GM18519 (cell line): ENCODE measurements around the gene SCYL2.
A peak's percentile ranks its signal among the peaks of the same experiment; 100 is the strongest.
"Not testable (repeated sequence)": the region's sequence is repeated elsewhere in the genome, so short reads cannot be mapped to it uniquely, and the experiment has no call there.

Source experiments
- ATAC-seq: cut with Tn5 transposase; IDR thresholded peaks from one replicate; pipeline ENCODE4 v1.9.1; 2021; ENCODE audit warnings: mild to moderate bottlenecking, moderate library complexity; ENCODE audit not compliant: unreplicated experiment, low FRiP score

Gene SCYL2

DNA sequence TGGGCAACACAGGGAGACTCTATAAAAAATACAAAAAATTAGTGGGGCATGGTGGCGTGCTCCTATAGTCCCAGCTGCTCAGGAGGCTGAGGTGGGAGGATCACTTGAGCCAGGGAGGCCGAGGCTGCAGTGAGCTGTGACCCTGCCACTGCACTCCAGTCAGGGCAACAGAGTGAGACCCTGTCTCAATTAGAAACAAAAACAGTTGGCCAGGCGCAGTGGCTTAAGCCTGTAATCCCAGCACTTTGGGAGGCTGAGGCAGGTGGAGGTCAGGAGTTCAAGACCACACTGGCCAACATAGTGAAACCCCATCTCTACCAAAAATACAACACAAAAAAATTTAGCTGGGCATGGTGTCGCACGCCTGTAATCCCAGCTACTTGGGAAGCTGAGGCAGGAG, 1.9 kb upstream of the SCYL2 start:
- not testable (repeated sequence) for ATAC-seq

DNA sequence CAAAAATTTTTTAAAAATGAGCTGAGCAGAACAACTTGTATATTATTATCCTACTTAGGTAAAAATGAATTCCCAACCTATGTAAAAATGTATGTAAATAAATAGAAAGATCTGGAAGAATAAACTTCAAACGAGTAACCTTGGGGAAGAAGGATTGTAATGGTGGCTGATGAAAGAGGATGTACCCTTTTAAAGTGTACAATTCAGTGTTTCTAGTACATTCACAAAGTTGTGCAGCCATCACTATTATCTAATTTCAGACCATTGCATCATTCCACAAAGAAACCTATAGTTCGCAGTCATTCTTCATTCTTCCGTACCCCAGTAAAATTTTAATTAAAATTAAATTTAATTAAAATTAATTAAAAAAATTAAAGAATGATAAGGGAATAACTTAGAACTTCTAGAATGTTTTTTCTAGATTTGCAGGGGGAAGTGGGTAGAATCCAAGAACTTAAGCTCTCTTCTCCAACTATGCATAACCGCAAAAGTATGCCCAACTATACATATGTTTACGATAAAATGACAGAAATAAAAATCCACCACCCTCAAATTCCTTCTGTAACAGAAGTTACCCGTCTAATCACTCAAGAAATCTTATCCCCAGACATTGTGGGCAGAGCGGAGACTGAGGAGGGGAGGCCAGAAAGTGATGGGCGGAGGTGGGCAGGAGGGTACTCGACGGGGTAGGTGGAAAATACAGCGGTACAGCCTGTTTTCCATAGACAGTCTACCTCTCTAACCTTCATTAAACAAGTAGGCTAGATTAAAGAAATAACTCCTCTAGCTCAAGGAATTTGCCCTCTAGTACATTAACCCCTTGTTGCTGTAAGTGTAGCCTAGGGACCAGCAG, 1.0 kb upstream of the SCYL2 start:
- ATAC-seq, result peak; percentile 9

- peak; percentile 63 for ATAC-seq
Observed at GRCh38 chr12:100266585-100266834, 467 bp upstream of the SCYL2 start.

DNA sequence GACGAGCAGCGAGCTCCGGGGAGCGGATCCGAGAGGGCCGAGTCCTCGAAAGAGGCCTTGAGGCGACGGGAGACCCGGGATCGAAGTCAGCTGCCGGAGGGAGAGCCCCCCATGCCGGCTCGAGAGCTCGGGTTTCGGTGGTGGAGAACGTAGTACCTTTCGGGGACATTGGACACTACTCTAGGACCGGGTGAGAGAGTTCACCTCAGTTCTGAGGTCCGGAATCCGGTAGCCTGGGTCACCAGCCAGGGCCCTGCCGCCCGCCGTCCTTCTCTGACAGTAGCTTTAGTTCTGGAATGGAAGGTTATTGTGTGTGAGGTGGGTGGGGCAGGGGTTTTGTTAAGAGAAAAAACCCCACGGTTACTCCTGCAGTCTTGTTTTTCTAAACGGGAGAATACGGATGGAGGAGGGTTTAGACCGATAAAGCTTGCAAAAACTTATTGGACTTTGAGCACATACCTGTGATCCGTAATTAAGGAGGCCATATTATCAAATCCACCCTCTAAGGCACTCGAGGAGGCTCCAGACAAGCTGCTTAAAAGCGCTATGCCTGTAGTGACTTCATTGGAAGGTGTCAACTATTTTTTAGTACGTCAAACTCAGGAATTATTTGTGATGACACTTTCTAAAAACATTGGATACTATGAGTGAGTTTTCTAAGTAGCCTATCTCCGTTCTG, 765 bp downstream of the SCYL2 start:
- ATAC-seq, result peak; percentile 2

DNA sequence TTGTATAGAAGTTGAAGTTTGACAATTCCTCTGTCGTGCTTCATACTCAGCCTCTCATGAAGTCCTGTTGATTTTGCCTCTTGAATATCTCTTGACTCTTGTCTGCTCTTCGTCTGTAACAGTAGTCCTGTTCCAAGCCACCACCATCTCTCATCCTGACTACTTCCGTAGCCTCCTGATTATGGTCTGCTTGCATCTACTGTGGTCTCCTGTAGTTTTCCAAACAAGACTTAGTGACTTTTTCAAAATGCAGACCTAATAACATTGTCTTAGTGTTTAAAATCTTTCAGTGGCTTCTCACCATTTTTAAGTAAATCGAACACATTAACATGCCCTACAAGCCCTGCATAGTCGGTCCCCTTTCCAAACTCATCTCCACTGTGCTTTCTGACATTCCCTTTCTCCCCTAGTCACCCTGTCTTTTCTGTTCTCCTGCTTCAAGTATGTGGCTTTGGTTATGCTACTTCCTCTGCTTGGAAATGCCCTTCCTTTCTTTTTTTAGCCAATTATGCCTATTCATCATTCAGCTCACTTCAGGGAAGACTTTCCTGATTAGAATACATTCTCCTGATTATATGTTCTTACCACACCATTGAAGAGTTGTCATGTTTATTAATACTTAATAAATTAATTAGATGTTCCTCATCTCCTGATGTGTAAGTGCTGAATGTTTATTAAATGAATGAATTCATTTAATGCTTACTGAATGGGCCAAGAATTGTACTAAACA, 2.0 kb downstream of the SCYL2 start:
- no peak for ATAC-seq

DNA sequence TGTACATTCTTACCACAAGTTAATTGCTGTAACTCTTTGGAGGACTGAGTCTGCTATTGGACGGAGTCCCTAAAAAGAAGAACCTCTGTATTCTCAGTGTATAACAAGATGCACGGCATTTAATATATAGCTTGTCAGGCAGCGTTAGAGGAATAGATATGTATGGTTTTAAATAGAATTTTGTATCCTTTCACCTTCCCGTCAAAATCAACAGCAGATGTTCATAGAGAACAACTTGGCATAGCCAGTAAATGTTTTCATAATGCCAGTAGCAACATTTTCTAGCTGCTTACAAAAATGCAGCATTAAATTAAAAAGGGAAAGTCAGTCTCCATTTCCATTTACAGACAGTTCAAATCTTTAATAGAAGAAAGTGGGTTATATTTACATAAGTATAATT, 6.8 kb downstream of the SCYL2 start:
- ATAC-seq, result no peak

GRCh38 chr12:100274291-100274690, 7.3 kb downstream of the SCYL2 start:
- ATAC-seq, result no peak

DNA sequence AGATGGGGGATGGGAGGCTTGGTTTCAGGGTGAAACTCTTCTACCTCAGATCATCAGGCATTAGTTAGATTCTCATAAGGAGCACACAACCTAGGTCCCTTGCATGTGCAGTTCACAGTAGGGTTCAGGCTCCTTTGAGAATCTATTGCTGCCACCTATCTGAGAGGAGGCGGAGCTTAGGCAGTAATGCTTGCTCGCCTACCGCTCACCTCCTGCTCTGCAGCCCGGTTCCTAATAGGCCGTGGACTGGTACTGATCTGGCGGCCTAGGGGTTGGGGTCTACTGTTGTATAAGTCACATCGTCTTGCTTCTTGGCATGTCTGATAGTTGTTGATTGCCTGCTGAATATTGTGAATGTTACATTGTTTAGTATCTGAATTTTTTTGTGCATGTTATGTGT, 12.2 kb downstream of the SCYL2 start:
- ATAC-seq, result no peak

DNA sequence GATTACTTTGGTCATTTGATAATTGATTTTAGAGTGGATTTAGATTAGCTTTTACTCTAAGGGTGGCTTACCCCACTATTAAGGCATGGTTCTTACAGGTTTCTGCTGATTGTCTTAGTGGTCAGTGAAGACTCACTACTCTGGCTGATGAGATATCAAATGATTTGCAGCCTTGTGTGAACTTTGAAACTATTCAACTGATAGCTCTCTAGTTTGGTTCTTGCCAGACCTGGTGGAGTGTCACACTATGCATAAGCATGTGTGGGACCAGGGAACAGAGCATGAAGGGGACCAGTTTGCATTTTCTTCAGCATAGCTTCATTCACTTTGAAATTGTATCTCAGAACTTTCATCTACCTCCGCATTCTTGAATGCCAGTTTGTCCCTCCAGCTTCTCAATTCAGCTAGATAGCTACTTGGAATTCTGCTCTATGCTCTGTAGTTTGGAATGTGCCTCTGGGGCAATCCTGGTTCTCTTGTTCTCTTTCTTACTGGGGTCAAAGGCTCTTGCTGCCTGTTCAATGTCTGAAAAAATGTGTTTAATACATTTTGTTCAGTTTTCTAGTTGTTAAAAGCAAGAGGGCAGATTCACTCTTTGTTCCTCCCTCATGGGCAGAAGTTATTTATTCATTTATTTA, 12.7 kb downstream of the SCYL2 start:
- ATAC-seq, result no peak

DNA sequence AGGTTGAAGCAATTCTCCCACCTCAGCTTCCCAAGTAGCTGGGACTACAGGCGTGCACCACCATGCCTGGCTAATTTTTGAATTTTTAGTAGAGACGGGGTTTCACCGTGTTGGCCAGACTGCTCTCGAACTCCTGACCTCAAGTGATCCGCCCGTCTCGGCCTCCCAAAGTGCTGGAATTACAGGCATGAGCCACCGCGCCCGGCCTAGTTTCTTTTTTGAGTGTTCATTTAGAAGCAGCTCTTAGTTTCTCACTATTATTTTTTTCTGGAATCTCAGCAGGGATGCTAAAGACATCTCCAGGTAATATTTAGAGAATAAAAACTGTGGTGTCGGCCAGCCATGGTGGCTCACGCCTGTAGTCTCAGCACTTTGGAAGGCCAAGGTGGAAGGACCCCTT, 17.6 kb downstream of the SCYL2 start:
- not testable (repeated sequence) for ATAC-seq

- ATAC-seq, result no peak
Observed at GRCh38 chr12:100289038-100289437, 22.1 kb downstream of the SCYL2 start.

DNA sequence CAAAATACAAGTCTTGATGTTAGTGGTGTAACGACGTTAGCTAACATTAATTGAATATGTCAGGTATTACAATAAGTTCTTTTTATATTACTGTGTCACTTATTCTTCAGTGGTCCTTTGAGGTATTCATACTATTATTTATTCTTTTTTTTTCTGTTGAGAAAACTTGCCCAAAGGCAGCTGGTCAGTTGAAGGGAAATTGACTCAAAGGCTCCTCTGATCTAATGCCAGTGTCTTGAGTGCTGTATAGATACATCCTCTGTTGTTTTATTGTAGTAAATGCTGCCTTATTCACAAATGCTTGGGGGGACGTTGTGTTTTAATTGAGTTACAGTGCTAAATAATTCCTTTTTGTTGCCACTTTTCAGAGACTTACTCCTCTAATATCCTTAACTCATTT, 23.0 kb downstream of the SCYL2 start:
- no peak for ATAC-seq

DNA sequence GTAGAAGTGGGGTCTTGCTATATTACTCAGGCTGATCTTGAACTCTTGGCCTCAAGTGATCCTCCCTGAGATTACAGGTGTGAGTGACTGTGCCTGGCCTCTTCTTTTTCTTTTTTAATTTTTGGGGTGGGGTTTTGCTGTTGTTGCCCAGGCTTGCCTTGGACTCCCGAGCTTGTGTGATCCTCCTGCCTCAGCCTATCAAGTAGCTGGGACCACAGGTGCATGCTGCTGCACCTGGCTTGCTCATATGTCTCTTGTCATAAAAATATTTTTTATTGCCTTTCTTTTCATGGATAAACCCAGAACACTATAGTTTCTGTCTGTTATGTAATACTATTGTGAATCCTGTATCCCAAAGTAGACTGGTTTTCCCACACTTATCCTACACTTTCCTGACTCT, 26.0 kb downstream of the SCYL2 start:
- ATAC-seq, result no peak

- not testable (repeated sequence) for ATAC-seq
Observed at GRCh38 chr12:100294366-100294765, 27.4 kb downstream of the SCYL2 start.

GRCh38 chr12:100295764-100296555, 29.0 kb downstream of the SCYL2 start:
- no peak for ATAC-seq

DNA sequence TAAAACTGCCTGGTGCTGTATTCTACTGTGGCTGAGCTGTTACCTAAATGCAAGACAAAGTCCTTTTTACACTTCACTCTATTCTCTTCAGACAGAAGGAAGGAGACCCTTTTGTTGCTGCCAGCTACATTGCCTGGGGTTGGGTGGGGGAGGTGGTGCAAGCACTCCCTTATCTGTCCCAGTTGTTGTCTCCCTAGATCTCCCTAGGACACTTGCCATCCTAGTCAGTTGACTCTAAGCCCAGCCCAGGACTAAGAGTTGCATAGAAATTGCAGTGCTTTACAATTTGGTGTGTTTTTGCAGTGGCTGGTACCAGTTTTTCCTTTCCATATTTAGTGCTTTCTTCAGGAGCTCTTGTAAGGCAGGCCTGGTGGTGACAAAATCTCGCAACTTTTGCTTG, 35.1 kb downstream of the SCYL2 start:
- no peak for ATAC-seq

DNA sequence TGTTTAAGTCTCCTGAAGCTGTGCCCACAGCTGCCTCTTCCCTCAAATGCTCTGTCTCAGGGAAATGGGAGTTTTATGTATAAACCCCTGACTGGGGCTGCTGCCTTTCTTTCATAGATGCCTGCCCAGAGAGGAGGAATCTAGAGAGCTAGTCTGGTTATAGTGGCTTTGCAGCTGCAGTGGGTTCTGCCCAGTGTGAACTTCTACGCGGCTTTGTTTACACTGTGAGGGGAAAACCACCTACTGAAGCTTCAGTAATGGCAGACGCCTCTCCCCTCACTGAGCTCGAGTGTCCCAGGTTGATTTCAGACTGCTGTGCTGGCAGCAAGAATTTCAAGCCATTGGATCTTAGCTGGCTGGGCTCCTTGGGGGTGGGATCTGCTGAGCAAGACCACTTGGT, 36.9 kb downstream of the SCYL2 start:
- no peak for ATAC-seq

DNA sequence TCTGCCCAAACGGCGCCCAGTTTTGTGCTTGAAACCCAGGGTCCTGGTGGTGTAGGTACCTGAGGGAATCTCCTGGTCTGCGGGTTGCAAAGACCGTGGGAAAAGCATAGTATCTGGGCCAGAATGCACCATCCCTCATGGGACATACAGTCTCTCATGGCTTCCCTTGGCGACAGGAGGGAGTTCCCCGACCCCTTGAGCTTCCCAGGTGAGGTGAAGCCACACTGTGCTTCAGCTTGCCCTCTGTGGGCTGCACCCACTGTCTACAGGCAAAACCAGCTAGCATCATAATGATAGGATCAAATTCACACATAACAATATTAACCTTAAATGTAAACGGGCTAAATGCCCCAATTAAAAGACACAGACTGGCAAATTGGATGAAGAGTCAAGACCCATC, 37.4 kb downstream of the SCYL2 start:
- not testable (repeated sequence) for ATAC-seq

GRCh38 chr12:100308138-100308537, 41.2 kb downstream of the SCYL2 start:
- not testable (repeated sequence) for ATAC-seq

- ATAC-seq, result no peak
Observed at GRCh38 chr12:100311317-100311716, 44.3 kb downstream of the SCYL2 start.
